Kidney epithelial cell (primary cell): ENCODE data around the gene ANKRD16. TPM values are rescaled to one million over a fixed set of nuclear protein-coding genes. Genes with fewer than 3 reads are reported as not detected.
"Not testable (repeated sequence)": the region's sequence is repeated elsewhere in the genome, so short reads cannot be mapped to it uniquely, and the experiment has no call there.

Source experiments
- DNase-seq: peaks from one replicate; pipeline ENCODE4 v3.0.0-alpha.2; 2010; ENCODE audit warnings: low read depth
- H3K27me3 ChIP-seq: 2 replicates; pipeline ENCODE4 v1.6.0; 2011; ENCODE audit warnings: low read length; ENCODE audit not compliant: control insufficient read depth, insufficient read depth
- H3K36me3 ChIP-seq: 2 replicates; pipeline ENCODE4 v1.5.1; 2011; ENCODE audit warnings: low read length; ENCODE audit not compliant: control insufficient read depth, insufficient read depth
- H3K4me3 ChIP-seq: 2 replicates; pipeline ENCODE4 v1.5.1; 2011; ENCODE audit warnings: low read depth, mild to moderate bottlenecking, control low read depth, low read length
- CTCF ChIP-seq: IDR thresholded peaks from 2 replicates; pipeline ENCODE4 v1.5.1; 2011; ENCODE audit warnings: mild to moderate bottlenecking, moderate library complexity, low read length, control low read depth, inconsistent platforms; ENCODE audit not compliant: insufficient read depth, poor library complexity, severe bottlenecking
- total RNA-seq: library from RNA; depleted of rRNA; stranded (reverse); fragments of >200 nt; gene quantifications from 2 replicates; pipeline ENCODE4 v1.2.3, GENCODE V29; 2015

Gene ANKRD16
- total RNA-seq, 1 donor from 2014 or later, result 7.9 TPM

GRCh38 chr10:5843686-5844344, 45.9 kb downstream of the ANKRD16 start:
- no peak for DNase-seq
- no peak overlapping the region for H3K4me3 ChIP-seq
- H3K36me3 ChIP-seq, result no peaks in the 10 kb centered on the region
- TF ChIP-seq CTCF, result no peak
- no peaks in the 10 kb centered on the region for H3K27me3 ChIP-seq

- TF ChIP-seq CTCF, result no peak
- Histone ChIP-seq H3K36me3 (no peaks in the 10 kb centered on the region), H3K4me3 (no peak overlapping the region), H3K27me3 (no peaks in the 10 kb centered on the region)
- DNase-seq, result no peak
Observed at GRCh38 chr10:5841965-5842364, 47.7 kb downstream of the ANKRD16 start.

- DNase-seq, result peak; percentile 43
- no peak for TF ChIP-seq CTCF
- Histone ChIP-seq H3K36me3 (no peaks in the 10 kb centered on the region), H3K4me3 (no peak overlapping the region), H3K27me3 (no peaks in the 10 kb centered on the region)
Observed at GRCh38 chr10:5840314-5841307, 49.1 kb downstream of the ANKRD16 start.

GRCh38 chr10:5836181-5836580, 53.5 kb downstream of the ANKRD16 start:
- not testable (repeated sequence) for DNase-seq

GRCh38 chr10:5835446-5836095, 54.1 kb downstream of the ANKRD16 start:
- Histone ChIP-seq H3K36me3 (no peaks in the 10 kb centered on the region), H3K27me3 (no peaks in the 10 kb centered on the region), H3K4me3 (no peak overlapping the region)
- DNase-seq, result no peak
- no peak for TF ChIP-seq CTCF

More at GRCh38 chr10:5836181-5836580, 53.5 kb downstream of the ANKRD16 start:
- not testable (repeated sequence) for H3K27me3 ChIP-seq, H3K36me3 ChIP-seq, H3K4me3 ChIP-seq

- no peak for DNase-seq
- no peak for TF ChIP-seq CTCF
- Histone ChIP-seq H3K36me3 (no peaks in the 10 kb centered on the region), H3K27me3 (no peaks in the 10 kb centered on the region), H3K4me3 (no peak overlapping the region)
Observed at GRCh38 chr10:5833814-5834213, 55.9 kb downstream of the ANKRD16 start.
